GM19023 (cell line): ENCODE measurements around the gene SMURF1.
"Not testable (repeated sequence)": the region's sequence is repeated elsewhere in the genome, so short reads cannot be mapped to it uniquely, and the experiment has no call there.

Experiments used
- ATAC-seq: cut with Tn5 transposase; IDR thresholded peaks from one replicate; pipeline ENCODE4 v1.9.1; 2021; ENCODE audit warnings: mild to moderate bottlenecking, moderate library complexity; ENCODE audit not compliant: unreplicated experiment

SMURF1 gene

GRCh38 chr7:99122762-99123161 lies 21.1 kb downstream of the SMURF1 start:
- ATAC-seq: no peak

DNA sequence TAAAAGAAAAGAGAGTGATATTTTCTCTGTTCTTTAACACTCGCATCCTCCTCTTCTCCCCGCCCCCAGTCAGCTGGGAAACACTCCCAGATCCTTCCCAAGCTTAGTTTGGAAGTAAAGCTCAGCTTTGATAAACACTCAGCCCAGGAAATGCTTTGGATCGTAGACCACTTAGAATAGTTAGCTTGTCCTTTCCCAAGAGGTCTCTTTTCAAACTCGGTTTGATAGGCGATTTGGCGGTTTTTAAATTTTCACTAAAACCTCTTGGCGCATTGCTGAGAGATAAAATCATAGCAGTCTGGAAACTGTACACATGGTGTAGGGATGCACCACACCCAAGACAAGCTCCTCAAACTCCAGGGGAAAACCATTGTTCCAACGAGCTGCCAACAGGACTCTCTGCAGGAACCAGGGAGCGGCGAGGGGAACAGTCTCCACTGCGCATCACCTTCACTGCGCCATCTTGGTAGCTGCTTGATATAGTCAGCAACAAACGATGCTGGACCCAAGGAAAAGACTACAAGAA lies 22.3 kb downstream of the SMURF1 start:
- no peak for ATAC-seq

DNA sequence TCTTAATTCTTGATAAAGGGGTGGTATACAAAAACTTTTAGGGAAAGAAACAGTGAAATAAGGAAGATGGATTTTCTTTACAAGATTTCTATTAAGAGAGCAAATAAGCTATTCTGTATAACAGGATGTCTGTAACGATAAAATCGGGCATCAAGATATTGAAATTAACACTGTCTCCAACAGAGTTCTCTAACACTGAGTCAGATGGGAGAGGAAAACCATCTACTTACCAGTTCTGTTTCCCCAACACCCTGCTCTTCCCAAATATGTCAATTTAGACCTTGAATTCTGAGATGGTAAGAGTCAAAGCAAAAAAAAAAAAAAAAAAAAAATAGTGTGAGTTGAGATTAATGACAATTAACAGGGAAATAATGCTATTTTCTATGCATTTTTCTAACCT lies 23.0 kb downstream of the SMURF1 start:
- ATAC-seq: no peak

DNA sequence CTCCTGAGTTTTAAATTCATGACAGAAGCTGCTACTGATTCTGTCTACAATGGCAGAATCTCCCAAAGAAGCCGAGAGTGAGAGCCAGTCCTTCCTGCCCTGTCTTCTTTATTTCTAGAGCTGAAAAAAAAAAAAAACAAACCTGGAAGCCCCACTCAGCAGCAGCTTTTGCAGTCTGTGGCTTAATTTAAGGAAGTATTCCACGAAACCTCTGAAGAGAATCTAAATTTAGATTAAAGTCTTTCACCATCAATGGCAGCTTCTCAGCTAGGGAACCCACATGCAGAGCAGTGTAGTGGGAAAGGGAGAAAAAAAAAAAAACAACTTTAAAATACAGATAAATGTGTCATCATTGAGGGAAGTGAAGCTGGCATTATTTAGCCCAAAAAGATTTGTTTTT lies 23.4 kb downstream of the SMURF1 start:
- no peak for ATAC-seq

- ATAC-seq: no peak
Measured at GRCh38 chr7:99118077-99118476, 25.8 kb downstream of the SMURF1 start.

GRCh38 chr7:99116144-99116543 lies 27.8 kb downstream of the SMURF1 start:
- ATAC-seq: no peak

GRCh38 chr7:99115379-99115778 lies 28.5 kb downstream of the SMURF1 start:
- ATAC-seq: no peak

- ATAC-seq: no peak
Measured at GRCh38 chr7:99112979-99113378, 30.9 kb downstream of the SMURF1 start.

DNA sequence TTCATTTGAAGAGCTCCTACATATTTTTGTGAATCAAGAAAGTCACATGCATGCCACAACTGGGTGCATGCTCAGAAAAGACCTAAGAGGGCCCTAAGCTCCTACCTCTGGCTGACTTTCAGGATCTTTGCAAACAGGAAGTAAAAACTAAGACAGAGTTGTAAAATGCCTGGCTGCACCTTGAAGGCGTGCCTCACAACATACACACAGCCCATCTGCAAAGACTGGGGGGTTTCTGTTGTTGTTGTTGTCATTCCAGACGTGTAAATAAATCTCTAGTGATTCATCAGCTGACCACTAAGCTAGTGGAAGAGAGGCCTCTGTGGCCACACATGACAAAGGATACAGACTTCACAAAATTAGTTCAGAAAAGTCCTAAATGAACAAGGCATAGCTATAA lies 31.8 kb downstream of the SMURF1 start:
- ATAC-seq: peak; percentile 80

GRCh38 chr7:99111591-99111990 lies 32.3 kb downstream of the SMURF1 start:
- ATAC-seq: peak; percentile 13

GRCh38 chr7:99109108-99110051 lies 34.5 kb downstream of the SMURF1 start:
- no peak for ATAC-seq

- no peak for ATAC-seq
Measured at GRCh38 chr7:99108613-99109012, 35.3 kb downstream of the SMURF1 start.

DNA sequence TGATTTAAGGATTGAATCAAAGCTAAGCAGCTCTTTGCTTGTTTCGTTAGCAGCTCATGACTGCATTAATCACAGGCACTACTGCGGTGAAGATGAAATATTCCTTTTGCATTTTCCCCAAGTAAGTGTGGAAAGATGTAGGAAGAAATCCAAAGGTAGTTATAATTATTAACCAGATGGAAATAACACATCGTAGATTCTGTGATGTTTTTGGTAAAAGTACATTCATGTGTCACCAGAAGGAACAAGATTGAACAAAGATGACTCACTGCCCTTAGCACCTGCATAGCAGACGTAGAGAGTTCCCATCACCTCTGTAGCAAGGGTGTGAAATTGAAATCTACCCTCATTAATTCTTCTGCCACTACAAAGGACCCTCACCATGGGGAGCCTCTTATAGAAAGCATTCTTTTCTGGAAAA lies 37.1 kb downstream of the SMURF1 start:
- no peak for ATAC-seq

GRCh38 chr7:99106411-99106810 lies 37.5 kb downstream of the SMURF1 start:
- no peak for ATAC-seq

DNA sequence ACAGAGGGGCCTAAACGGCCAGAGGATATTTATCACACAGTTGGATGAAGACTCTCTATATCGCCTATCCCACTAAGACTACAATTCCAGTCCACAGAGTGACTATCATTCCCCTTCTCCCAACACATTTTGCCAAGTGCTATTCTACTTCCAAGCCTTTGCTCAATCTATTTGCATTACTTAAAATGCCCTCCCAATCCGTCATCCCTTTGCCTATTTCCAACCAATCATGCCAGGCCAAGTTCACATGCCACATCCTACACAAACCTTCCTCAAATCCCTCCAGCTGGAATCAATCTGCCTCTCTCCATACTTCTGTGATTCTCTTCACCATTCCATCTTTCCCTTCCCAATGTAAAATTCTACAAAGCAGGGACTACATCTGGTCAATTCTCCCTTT lies 38.2 kb downstream of the SMURF1 start:
- no peak for ATAC-seq

- no peak for ATAC-seq
Measured at GRCh38 chr7:99104631-99105030, 39.3 kb downstream of the SMURF1 start.

GRCh38 chr7:99103836-99104235 lies 40.1 kb downstream of the SMURF1 start:
- not testable (repeated sequence) for ATAC-seq

- ATAC-seq: no peak
Measured at GRCh38 chr7:99102809-99103690, 40.9 kb downstream of the SMURF1 start.

DNA sequence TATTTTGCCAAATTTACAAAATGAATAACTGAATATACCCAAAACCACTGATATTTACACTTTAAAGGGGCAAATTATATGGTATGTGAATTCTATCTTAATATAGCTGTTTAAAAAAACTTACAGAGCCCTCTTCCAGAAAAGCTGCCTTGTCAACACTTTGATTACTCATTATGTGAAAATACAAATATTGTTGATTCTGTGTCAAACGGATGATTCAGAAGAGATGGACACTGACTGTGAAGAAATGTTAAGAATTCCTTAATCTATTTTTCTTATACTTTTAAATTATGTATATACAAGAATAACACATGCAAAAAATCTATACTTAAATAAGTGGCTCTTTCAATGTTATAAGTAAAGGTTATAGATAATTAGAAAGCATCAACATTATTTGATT lies 41.5 kb downstream of the SMURF1 start:
- ATAC-seq: no peak

GRCh38 chr7:99101516-99101915 lies 42.4 kb downstream of the SMURF1 start:
- ATAC-seq: not testable (repeated sequence)

DNA sequence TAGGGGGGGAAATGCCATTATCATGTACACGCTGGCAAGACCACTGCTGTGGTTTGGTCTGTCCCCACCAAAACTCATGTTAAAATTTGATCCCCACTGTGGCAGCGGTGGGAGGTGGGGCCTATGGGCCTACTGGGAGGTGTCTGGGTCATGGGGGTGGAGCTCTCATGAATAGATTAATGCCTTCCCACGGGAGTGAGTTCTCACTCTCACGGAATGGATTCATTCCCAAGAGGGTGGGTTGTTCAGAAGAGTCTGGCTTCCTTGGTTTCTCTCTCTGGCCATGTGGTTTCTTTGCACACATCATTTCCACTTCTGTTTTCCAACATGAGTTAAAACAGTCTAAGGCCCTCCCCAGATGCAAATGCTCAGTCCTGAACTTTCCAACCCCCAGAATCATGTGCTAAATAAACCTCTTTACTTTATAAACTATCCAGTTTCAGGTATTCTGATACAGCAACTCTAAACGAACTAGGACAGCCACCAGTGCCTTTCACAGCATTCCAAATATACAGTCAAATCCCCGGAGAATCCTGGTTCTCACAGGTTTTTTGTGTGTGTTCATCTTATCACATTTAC lies 44.3 kb downstream of the SMURF1 start:
- ATAC-seq: no peak
